ENCODE measurements around the gene PHLDA3.

Gene PHLDA3

DNA sequence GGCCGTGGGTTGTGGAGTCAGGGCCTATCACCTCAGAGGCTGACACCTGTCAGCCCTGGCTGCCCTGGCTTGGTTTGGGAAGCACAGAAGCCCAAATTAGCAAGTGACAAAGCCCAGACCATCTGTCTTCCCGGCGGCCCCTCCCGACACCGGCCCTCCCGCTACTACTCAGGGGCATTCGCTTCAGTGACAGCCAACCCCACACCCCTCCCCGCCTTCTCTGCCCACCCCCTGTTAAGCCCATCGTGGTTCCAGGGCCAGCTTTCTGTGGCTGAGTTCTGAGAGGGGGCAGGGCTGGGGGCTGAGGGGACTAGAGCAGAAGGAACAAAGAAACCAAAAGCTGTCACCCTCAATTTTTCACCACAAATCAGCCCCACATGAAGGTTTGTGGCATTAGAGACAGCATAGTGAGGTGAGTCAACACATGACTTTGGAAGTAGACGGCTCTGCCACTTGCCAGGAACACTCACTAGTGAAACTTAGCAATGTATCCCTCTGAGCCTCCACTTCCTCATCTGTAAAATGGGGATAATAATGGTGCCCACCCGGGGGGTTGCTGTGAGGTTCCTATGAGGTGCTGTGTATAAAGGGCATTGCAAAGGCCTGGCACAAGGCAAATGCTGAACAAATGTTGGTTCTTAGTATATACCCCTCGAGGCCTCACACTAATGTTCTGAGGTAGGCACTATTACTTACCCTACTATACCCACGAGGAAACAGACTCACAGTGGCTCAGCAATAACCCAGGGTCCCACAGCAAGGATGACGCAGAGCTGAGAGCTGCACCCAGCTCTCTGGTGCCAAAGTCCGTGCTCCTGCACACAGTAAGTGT lies 42.3 kb downstream of the PHLDA3 start:
- DNase-seq: no peak

DNA sequence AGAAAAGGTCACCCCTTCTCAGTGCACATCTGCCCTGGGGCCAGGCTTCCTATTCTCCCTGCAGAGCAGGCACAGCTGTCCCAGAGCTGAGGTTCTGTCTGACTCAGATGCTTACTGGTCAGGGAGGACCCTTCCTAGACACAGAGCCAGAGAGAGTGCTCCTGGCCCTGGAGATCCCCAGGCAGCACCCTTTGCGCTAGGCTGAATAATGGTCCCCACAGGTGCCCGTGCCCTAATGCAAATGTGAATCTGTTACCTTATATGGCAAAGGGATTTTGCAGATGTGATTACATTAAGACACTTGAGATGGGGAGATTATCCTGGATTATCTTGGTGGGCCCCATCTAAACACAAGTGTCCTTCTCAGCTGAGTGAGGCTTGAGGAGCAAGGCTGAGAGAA lies 44.8 kb downstream of the PHLDA3 start:
- DNase-seq: no peak

DNA sequence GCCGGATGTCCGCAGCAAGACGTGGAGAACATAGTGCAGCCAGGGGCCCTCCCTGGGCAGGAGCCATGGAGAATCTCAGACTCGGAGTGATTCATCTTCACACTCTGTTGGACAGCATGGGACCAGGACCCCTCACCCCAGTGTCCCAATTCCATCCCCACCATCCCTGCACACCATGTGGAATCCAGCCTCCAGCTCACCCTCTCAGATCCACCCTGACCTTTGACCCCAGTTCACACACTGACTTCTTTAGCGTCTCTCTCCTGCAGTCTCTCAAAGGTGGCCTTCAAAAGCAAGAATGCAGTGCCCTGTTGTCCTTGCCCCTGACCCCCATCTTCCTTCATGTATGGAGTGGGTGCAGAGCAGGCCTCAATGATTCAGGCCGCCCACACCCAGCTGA lies 45.3 kb downstream of the PHLDA3 start:
- no peak for DNase-seq

DNA sequence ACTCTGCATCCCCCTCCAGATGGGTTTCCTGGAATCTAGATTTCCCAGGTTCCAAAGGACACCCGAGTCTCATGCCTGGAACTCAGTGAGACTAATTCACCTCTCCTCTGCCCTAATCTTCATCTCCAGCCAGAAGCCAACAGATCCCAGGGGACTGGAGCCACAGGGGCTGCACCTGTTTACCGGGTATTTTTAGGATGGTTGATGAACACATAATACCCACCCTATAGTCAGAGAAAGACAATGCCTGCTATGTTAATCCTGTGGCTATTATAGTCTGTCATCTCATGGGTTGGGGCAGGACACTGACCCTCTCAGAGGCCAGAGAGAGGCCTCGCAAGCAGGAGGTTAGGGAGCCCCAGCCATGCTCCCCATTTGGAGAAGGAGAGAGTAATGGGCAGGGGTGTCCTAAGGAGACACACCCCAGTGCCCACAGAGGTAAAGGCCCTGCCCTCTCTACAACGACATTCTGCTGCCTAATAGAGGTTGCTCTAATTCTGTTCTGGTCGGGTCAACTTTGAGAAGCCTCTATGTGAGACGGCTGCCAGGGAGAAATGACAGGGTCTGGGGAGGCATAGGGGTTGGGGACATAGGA lies 46.5 kb downstream of the PHLDA3 start:
- DNase-seq: no peak

DNA sequence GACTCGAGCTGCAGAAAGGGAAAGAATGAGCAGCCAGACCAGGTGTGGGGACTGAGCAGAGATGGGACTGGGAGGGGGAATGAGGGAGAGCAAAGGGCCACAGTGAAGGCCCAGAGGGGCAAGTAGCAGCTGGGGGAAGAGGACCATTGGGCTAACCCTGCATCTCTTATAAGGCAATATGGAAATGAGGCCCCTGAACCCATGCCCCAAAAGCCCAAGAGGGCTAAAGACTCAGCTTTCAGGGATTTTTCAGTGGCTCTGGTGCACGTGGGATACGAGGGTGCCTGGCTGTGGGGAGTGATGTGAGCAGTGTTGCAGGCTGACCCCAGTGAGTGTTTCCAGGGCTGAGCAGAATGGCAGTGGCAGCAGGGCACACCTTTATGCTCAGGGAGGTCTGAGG lies 47.0 kb downstream of the PHLDA3 start:
- no peak for DNase-seq

DNA sequence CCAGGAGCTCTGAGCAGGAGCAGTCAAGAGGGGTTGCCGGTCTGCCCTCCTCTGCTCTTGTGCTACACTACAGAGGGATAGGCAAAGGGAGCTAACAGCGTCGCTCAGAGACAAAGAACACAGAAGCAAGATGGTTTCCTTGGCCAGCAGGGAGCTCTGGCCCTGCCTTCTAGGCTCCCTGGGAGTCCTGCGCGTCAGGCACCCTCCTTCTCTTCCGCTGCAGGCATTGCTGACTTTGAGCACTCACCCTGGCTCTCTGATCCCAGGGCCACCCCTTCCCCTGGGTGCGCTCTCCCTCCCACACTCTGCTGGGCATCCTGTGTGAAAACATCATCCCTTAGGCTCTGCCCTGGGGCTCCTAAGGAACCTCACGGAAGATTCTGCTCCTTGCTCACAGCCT lies 47.9 kb downstream of the PHLDA3 start:
- no peak for DNase-seq

DNA sequence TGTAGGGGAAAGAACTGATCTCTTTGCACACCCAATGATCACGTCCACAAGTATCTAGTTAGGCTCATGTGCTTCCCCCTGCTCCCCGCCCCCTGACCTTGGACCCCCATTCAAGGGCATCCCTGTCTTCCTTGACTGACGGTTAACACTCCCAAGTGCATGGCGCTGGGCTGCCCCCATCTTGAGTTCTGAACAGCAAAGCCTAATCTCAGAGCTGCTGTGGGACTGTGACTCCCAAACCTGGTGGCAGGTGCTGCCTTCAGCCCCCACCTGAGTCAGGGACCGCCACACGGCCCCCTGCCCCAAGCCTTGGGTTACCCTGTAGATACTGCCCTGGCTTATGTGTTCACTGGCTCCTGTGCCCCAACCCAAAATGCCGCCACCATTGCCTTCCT lies 48.4 kb downstream of the PHLDA3 start:
- no peak for DNase-seq

DNA sequence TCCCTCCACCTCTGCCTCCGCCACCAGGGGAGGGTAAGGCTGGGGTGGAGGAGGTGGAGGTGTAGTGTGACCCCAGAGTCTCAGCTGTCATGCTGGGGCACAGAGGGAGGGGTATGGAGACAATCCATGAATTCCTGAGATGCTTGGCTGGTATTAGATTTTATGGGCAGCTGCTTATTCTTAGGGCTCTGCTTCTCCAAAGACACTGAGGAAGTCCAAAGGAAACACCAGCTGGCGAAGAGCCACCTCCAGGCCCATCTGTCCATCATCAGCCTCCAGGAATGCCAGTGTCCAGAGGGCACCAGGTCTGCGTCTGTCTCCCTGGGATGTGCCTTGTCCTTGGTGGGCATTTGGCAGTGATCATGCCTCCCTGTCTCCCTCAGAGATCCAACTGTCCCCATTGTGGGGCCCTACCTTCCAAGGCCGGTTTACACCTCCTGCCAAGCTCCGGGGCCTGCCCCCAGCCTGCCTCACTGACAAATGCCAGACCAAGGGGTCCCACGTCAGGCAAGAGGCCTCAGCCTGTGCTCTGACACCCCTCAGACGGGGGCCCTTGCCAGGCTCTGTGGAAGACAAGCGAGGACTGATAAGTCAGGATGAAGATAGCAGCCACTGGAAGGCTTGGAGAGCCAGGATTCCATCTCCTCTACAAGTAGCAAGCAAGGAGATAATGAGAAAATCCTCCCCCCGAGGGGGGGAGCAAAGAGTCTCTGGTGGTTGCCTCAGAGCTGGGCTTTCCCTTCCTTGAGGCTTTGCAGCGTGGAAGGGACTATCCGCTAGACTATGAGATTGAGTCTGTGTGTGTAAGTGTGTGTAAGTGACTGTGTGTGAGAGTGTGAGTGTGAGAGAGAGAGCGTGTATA lies 49.0 kb downstream of the PHLDA3 start:
- no peak for DNase-seq

DNA sequence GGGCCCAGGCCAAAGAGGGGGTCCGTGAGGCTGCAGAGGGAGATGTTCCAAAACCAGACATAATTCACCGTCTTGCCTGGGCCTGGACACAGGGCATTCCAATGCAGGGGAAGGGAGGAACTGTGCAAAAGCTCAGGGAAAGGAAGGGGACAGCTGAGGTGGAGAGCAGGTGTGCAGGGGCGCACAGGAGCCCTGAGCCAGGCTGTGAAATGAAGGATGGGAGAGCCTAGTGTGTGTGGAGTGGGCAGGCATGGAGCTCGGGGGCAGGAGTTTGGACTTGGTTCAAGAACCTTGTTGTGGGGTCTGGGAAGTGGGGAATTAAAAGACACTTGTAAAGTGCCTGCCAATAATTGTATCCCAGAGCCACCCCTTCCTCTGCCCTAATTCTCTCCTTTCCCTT lies 49.7 kb downstream of the PHLDA3 start:
- DNase-seq: no peak

DNA sequence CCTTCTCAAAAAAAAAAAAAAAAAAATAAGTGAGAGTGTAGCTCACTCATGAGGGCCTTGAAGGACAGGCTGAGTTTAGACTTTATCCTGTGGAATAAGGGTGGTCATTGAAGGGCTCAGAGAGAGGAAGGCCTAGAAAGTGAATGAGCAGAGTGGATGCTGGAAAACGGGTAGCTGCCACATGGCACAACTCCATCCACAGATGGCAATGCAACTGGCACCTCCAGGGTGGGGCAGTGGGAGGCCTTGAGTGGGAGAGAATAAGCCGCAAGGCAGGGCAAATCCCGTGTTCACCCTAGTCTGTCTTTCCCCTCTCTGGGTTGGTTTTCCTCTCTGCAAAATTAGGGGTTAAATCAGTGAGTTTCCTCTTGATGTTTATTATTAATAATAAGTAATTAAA lies 50.5 kb downstream of the PHLDA3 start:
- no peak for DNase-seq

Data from activated CD4-positive, alpha-beta T cell treated with anti-CD3 and anti-CD28 coated beads for 4 hours (primary cell).